BJ (cell line): ENCODE data around the gene IMPG1. TPM values are rescaled to one million over a fixed set of nuclear protein-coding genes. Genes with fewer than 3 reads are reported as not detected.

Experiments
- CTCF ChIA-PET: fragments of 350-600 bp; formaldehyde crosslinking; extraction: SDS; loops from one replicate; lab custom pipeline; 2021; ENCODE audit warnings: antibody characterized with exemption, inconsistent platforms; lab: Yijun Ruan, JAX
- POLR2A ChIA-PET: fragments of 300-600 bp; sonication (Branson Sonifier 250); formaldehyde crosslinking; extraction: SDS; loops from one replicate; lab custom pipeline; 2021; ENCODE audit warnings: antibody characterized with exemption; lab: Charles Lee
- DNase-seq: peaks from one replicate; pipeline ENCODE4 v3.0.0-alpha.2; 2011; ENCODE audit warnings: low read depth
- H3K27me3 ChIP-seq: 2 replicates; pipeline ENCODE4 v1.6.0; 2011; ENCODE audit warnings: low read length; ENCODE audit not compliant: control insufficient read depth, insufficient read depth
- H3K36me3 ChIP-seq: 2 replicates; pipeline ENCODE4 v1.5.1; 2011; ENCODE audit warnings: low read length; ENCODE audit not compliant: control insufficient read depth, insufficient read depth
- H3K4me3 ChIP-seq: 2 replicates; pipeline ENCODE4 v1.5.1; 2011; ENCODE audit warnings: low read depth, mild to moderate bottlenecking, control low read depth, low read length
- polyA plus RNA-seq: library from polyadenylated mRNA; depleted of rRNA; stranded (reverse); fragments of >200 nt; gene quantifications from 2 replicates; pipeline ENCODE4 v1.2.3, GENCODE V29; 2011
- TF ChIP-seq, protein P1 (sequence below): IDR thresholded peaks from 2 replicates; pipeline ENCODE4 v1.5.1; 2011; ENCODE audit warnings: low read depth, mild to moderate bottlenecking, control low read depth, inconsistent platforms, low read length, moderate library complexity; ENCODE audit not compliant: insufficient read depth

IMPG1 gene
- polyA plus RNA-seq, 1 experiment, result not detected

- no peak overlapping the region for H3K4me3 ChIP-seq
- no peaks in the 10 kb centered on the region for H3K36me3 ChIP-seq
- H3K27me3 ChIP-seq, result no peaks in the 10 kb centered on the region
- POLR2A ChIA-PET, result no interaction called here
- TF ChIP-seq, protein P1, sequence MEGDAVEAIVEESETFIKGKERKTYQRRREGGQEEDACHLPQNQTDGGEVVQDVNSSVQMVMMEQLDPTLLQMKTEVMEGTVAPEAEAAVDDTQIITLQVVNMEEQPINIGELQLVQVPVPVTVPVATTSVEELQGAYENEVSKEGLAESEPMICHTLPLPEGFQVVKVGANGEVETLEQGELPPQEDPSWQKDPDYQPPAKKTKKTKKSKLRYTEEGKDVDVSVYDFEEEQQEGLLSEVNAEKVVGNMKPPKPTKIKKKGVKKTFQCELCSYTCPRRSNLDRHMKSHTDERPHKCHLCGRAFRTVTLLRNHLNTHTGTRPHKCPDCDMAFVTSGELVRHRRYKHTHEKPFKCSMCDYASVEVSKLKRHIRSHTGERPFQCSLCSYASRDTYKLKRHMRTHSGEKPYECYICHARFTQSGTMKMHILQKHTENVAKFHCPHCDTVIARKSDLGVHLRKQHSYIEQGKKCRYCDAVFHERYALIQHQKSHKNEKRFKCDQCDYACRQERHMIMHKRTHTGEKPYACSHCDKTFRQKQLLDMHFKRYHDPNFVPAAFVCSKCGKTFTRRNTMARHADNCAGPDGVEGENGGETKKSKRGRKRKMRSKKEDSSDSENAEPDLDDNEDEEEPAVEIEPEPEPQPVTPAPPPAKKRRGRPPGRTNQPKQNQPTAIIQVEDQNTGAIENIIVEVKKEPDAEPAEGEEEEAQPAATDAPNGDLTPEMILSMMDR, result no peak
- CTCF ChIA-PET, result no interaction called here
- DNase-seq, result no peak
These were observed 68.8 kb downstream of the IMPG1 start for GRCh38 chr6:76003686-76004085.

DNA sequence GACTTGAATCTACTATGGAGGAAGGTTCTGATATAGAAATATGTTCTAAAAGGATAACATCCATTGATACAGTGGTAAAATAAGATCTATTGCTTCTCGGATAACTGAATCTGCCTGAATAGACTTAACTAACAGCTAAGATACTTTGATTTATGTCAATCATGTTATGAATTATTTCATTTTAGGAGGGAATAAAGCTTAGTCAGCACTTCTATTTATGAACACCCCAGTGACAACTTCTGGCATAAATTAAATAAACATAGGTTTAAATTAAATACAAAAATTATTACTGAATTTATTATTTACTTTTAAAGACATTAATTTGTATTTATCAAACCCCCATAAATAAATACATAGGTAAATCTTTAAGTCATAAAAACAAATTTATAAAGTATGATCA is 69.3 kb downstream of the IMPG1 start:
- POLR2A ChIA-PET, result no interaction called here
- no peak for DNase-seq
- CTCF ChIA-PET, result no interaction called here
- Histone ChIP-seq H3K36me3 (no peaks in the 10 kb centered on the region), H3K27me3 (no peaks in the 10 kb centered on the region), H3K4me3 (no peak overlapping the region)
- TF ChIP-seq, protein P1, result no peak

DNA sequence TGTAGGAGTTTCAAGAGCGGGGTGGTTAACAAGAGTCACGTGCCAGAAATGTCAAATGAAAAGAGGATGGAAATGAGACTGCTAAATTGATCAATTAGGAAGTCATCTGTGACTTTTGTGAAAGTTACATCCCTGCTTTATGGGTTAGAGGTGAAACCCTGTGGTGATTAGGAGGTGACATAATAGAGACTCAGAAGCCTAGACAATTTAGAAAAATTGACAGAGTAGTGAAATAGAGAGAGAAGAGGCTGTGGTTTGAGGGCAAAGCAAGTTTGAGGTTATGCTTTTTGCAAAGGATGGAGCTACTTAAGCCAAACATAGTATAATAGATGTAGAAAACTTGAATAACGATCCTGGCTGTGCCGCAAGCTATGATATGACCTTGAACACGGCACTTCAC is 71.8 kb downstream of the IMPG1 start:
- TF ChIP-seq, protein P1, result no peak
- H3K27me3 ChIP-seq, result no peaks in the 10 kb centered on the region
- H3K4me3 ChIP-seq, result no peak overlapping the region
- no peak for DNase-seq
- CTCF ChIA-PET, result no interaction called here
- H3K36me3 ChIP-seq, result no peaks in the 10 kb centered on the region
- POLR2A ChIA-PET, result no interaction called here

DNA sequence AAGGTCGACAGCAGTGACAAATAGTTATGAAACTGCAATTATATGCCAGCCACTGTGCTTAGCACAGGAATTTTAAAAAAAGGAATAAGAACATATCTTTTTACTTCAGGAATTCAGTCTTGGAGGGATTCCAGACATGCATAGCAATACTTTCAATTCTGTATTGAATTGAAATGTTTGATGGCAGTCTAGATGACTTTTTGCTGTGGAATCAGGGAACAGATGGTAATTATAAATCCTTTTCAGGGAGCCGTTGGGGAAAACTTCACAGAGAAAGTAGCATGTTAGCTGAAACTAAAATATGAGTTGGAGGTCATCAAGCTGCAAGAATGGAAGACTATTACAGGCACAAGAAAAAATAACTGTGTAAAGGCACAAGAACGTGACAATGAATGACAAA is 74.8 kb downstream of the IMPG1 start:
- no peaks in the 10 kb centered on the region for H3K27me3 ChIP-seq
- ChIA-PET POLR2A (no interaction called here), CTCF (no interaction called here)
- no peak for DNase-seq
- H3K36me3 ChIP-seq, result no peaks in the 10 kb centered on the region
- TF ChIP-seq, protein P1, result no peak
- H3K4me3 ChIP-seq, result no peak overlapping the region

DNA sequence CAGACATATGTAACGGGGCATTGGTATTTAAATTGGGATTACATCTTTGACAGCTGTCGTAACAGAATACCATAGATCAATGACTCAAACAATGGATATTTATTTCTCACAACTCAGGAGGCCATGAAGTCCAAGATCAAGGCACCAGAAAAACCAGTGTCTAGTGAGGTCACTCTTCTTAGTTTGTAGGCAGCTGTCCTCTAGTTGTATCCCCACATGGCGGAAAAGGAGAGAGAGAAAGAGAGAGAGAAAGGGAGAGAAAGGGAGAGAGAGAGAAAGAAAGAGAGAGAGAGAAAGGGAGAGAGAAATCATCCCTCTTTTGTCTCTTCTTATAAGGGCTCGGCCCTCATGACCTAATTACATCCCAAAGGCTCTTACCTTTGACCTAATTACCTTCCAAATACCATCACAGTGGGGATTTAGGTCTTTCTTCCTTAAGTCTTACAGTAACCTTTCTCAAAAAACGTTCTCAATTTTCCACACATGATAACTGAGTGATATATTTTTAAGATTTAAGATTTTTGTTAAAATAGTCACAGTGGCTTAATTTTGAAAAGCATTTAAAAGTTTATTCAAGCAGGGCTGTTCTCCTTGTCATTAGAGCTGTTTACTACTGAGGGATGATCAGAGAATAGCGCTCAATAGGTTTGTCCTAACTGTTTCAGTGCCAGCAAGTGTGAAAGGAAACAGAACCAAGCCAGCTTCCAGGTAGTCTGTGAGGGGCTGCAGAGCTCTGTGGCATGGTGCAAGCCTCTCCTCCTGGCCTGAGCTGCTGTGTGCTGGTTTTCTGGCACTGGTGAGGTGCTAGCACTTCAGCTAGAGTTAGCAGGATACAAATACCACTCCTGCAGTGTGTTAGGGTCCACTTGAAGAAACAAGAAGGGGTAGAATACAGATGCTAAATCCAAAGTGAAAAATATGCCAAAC is 79.0 kb downstream of the IMPG1 start:
- H3K4me3 ChIP-seq, result no peak overlapping the region
- H3K27me3 ChIP-seq, result no peaks in the 10 kb centered on the region
- ChIA-PET CTCF (no interaction called here), POLR2A (no interaction called here)
- DNase-seq, result no peak
- TF ChIP-seq, protein P1, result no peak
- H3K36me3 ChIP-seq, result no peaks in the 10 kb centered on the region
